Large intestine (tissue), 3 donors: ENCODE data around the gene SWI5. TPM values are rescaled to one million over a fixed set of nuclear protein-coding genes. Genes with fewer than 3 reads are reported as not detected.

Source experiments
- DNase-seq, 2 donors: peaks; one replicate each; pipeline versions ENCODE4 v3.0.0 to v3.0.0-alpha.2; 2013
- H3K27ac ChIP-seq: one replicate; pipeline ENCODE4 v1.5.1; 2013; ENCODE audit warnings: low read length
- H3K27me3 ChIP-seq: 2 replicates; pipeline ENCODE4 v1.6.1; 2013; ENCODE audit warnings: low read length; ENCODE audit not compliant: control insufficient read depth, insufficient read depth
- H3K36me3 ChIP-seq: 2 replicates; pipeline ENCODE4 v1.6.1; 2013; ENCODE audit warnings: low read length; ENCODE audit not compliant: control insufficient read depth, insufficient read depth
- H3K4me1 ChIP-seq: one replicate; pipeline ENCODE4 v1.6.1; 2013; ENCODE audit warnings: low read length; ENCODE audit not compliant: control insufficient read depth, insufficient read depth
- H3K4me3 ChIP-seq: one replicate; pipeline ENCODE4 v1.5.1; 2013; ENCODE audit warnings: low read length
- H3K9me3 ChIP-seq: one replicate; pipeline ENCODE4 v1.6.1; 2013; ENCODE audit warnings: mild to moderate bottlenecking, low read depth, low read length, moderate library complexity; ENCODE audit not compliant: control insufficient read depth
- WGBS: methylation state at CpG from one replicate; pipeline ENCODE4 v1.1.5; 2013; ENCODE audit warnings: low lambda C conversion rate; ENCODE audit not compliant: insufficient coverage; 5-methylcytosine and 5-hydroxymethylcytosine counted together
- polyA plus RNA-seq: library from polyadenylated mRNA; unstranded; fragments of 120-200 nt; gene quantifications from one replicate; pipeline ENCODE4 v1.2.1, GENCODE V29; 2013

The SWI5 gene
- polyA plus RNA-seq, 1 donor: 21.6 TPM

- no peak for DNase-seq
- Histone ChIP-seq H3K4me3 (no peak overlapping the region), H3K4me1 (peaks cover 11% of the 10 kb centered on the region), H3K9me3 (no peaks in the 10 kb centered on the region), H3K36me3 (peaks cover 15% of the 10 kb centered on the region), H3K27me3 (no peaks in the 10 kb centered on the region), H3K27ac (no peak overlapping the region)
- WGBS: no CpG with 5 or more reads among the region's 3 CpGs
Observed at GRCh38 chr9:128251732-128252100, 24.4 kb upstream of the SWI5 start.

- Histone ChIP-seq H3K27me3 (no peaks in the 10 kb centered on the region), H3K9me3 (no peaks in the 10 kb centered on the region), H3K36me3 (peaks cover 22% of the 10 kb centered on the region), H3K4me1 (peaks cover 11% of the 10 kb centered on the region), H3K4me3 (no peak overlapping the region), H3K27ac (no peak overlapping the region)
- WGBS: 100% methylated on average over 2 of the region's 25 CpGs
- no peak for DNase-seq
Observed at GRCh38 chr9:128252317-128253139, 23.5 kb upstream of the SWI5 start.

GRCh38 chr9:128253140-128253990 is 22.7 kb upstream of the SWI5 start:
- 100% methylated on average over 1 of the region's 31 CpGs for WGBS
- Histone ChIP-seq H3K4me3 (no peak overlapping the region), H3K27ac (no peak overlapping the region), H3K9me3 (no peaks in the 10 kb centered on the region), H3K27me3 (no peaks in the 10 kb centered on the region), H3K36me3 (peaks cover 31% of the 10 kb centered on the region), H3K4me1 (peaks cover 11% of the 10 kb centered on the region)
- DNase-seq: no peak

- WGBS: no CpG with 5 or more reads among the region's 7 CpGs
- DNase-seq: no peak
- Histone ChIP-seq H3K4me1 (peaks cover 11% of the 10 kb centered on the region), H3K27ac (no peak overlapping the region), H3K4me3 (no peak overlapping the region), H3K9me3 (no peaks in the 10 kb centered on the region), H3K36me3 (peaks cover 34% of the 10 kb centered on the region), H3K27me3 (no peaks in the 10 kb centered on the region)
Observed at GRCh38 chr9:128253991-128254346, 22.1 kb upstream of the SWI5 start.

- Histone ChIP-seq H3K36me3 (peaks cover 38% of the 10 kb centered on the region), H3K27ac (no peak overlapping the region), H3K4me3 (no peak overlapping the region), H3K9me3 (no peaks in the 10 kb centered on the region), H3K27me3 (no peaks in the 10 kb centered on the region), H3K4me1 (peaks cover 11% of the 10 kb centered on the region)
- no peak for DNase-seq
- WGBS: no CpG with 5 or more reads among the region's 20 CpGs
Observed at GRCh38 chr9:128254362-128254761, 21.7 kb upstream of the SWI5 start.

- H3K27ac ChIP-seq: no peak overlapping the region
- peaks cover 5% of the 10 kb centered on the region for H3K4me1 ChIP-seq
- peaks cover 45% of the 10 kb centered on the region for H3K36me3 ChIP-seq
- no CpG with 5 or more reads among the region's 18 CpGs for WGBS
- no peaks in the 10 kb centered on the region for H3K9me3 ChIP-seq
- DNase-seq: peak in 1 of 2 donors; percentile 43
- H3K4me3 ChIP-seq: no peak overlapping the region
- no peaks in the 10 kb centered on the region for H3K27me3 ChIP-seq
Observed at GRCh38 chr9:128254855-128255759, 21.0 kb upstream of the SWI5 start.

DNA sequence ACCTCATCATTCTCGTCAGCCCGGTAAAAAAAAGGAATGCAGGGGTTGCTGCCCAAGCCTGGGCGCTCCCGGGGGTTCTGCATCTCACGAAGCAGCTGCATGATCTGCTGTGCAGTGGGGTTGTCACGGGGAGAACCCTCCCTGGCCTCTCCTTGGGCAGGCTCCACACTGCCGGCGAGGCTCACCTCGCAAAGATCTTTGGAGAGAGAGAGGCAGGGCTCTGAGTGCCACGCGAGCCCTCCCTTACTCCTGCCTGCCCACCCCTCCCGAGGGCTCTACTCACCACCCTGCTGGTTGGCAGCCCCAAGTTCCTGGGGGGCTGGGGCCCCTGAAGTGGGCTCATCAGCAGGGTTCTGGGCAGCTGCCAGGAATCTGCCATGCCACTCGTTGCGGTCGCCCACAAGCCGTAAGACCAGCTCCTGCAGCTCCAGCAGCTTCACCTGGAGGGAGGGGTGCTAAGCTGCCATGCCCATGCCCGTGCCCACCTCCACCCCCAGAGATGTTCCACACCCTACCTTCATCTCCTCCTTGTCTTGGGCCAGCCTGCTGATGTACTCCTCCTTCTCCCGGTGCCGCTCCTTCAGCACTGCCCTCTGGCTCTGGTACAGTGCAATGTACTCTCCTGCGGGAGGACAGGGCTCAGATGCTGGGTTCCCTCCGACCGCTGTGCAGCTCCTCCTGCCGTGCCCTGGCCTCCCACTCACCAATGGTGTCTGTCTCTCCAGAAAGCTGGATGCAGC is 18.8 kb upstream of the SWI5 start:
- Histone ChIP-seq H3K9me3 (no peaks in the 10 kb centered on the region), H3K27me3 (no peaks in the 10 kb centered on the region), H3K27ac (no peak overlapping the region), H3K36me3 (peaks cover 65% of the 10 kb centered on the region), H3K4me3 (no peak overlapping the region), H3K4me1 (no peaks in the 10 kb centered on the region)
- no peak for DNase-seq
- 100% methylated on average over 1 of the region's 23 CpGs for WGBS

- Histone ChIP-seq H3K4me1 (no peaks in the 10 kb centered on the region), H3K27ac (no peak overlapping the region), H3K27me3 (no peaks in the 10 kb centered on the region), H3K4me3 (no peak overlapping the region), H3K36me3 (peaks cover 70% of the 10 kb centered on the region), H3K9me3 (no peaks in the 10 kb centered on the region)
- DNase-seq: no peak
- no CpG with 5 or more reads among the region's 11 CpGs for WGBS
Observed at GRCh38 chr9:128257907-128258306, 18.2 kb upstream of the SWI5 start.

- 100% methylated on average over 1 of the region's 6 CpGs for WGBS
Observed at GRCh38 chr9:128258326-128258725, 17.8 kb upstream of the SWI5 start.

More at GRCh38 chr9:128258326-128258725, 17.8 kb upstream of the SWI5 start:
- no peak for DNase-seq
- Histone ChIP-seq H3K4me1 (no peaks in the 10 kb centered on the region), H3K27me3 (no peaks in the 10 kb centered on the region), H3K27ac (no peak overlapping the region), H3K36me3 (peaks cover 69% of the 10 kb centered on the region), H3K4me3 (no peak overlapping the region), H3K9me3 (no peaks in the 10 kb centered on the region)
